ENCODE results near the gene CPSF4L. TPM values are rescaled to one million over a fixed set of nuclear protein-coding genes. Genes with fewer than 3 reads are reported as not detected.

CPSF4L gene
- total and polyA plus RNA-seq, 2 of the 13 experiments (the other 11 are each of a cell fraction or from before 2014, with no cell fraction given), result 0.73 to 1.6 TPM

DNA sequence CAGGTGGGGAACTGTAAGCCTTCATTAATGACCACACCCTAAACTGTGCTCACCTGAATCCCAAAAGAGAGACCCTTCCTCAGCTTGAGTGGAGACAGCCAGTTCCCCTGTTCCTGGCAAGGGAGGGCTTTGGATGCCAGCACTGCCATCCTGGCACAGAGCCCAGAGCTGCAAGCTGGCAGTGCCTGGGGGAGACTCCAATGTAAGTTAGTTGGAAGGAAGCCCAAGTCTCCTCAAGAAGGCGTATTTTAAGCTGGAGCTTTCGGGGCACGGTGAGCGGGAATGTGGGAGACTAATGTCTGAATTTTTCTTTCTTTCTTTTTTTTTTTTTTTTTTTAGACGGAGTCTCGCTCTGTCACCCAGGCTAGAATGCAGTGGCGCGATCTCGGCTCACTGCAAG is 45.5 kb upstream of the CPSF4L start:
- no peak for DNase-seq (ENCODE audit: low spot score)
- FAIRE-seq, result no peak
- Histone ChIP-seq H3K79me2 (ENCODE audit: insufficient read depth, low read length) (peaks cover 77% of the 10 kb centered on the region), H3K27ac (ENCODE audit: extremely low read length, insufficient read depth, low read length) (no peak overlapping the region), H3K4me1 (ENCODE audit: insufficient read depth, low read length) (peaks cover 66% of the 10 kb centered on the region), H3K4me2 (ENCODE audit: low read depth, low read length) (peak overlapping the region; percentile 14; the same call in 1 of the 2 replicates), H3K27me3 (ENCODE audit: control insufficient read depth in 1 of 2, insufficient read depth in 2 of 2, low read length in 2 of 2) (no peaks in the 10 kb centered on the region; a peak in 1 of 5 replicates), H2AFZ (ENCODE audit: low read length) (no peak overlapping the region), H4K20me1 (ENCODE audit: insufficient read depth, low read length) (peaks cover 43% of the 10 kb centered on the region), H3K9ac (ENCODE audit: insufficient read depth, low read depth, low read length) (no peak overlapping the region), H3K4me3 (replicated peaks in 1 of 3; ENCODE audit: insufficient read depth in 1 of 3, low read depth in 2 of 3, low read length in 3 of 3) (no peak overlapping the region), H3K9me3 (ENCODE audit: low read length) (no peaks in the 10 kb centered on the region), H3K36me3 (replicated peaks in 1 of 2; ENCODE audit: control insufficient read depth in 1 of 2, insufficient read depth in 2 of 2, low read length in 2 of 2) (peaks cover 5 to 10% of the 10 kb centered on the region in 2 experiments; a peak in 3 of 5 replicates)
- POLR2A ChIA-PET, result interaction anchor here (1.9 to 8.2 kb wide), 3 partner anchors 10 to 45 kb away, joined by 10 to 204 read pairs (median 77); partner anchors contain the start of gene CPSF4L
- no TSS peak for BruUV-seq (replicated peaks)
- ATAC-seq, result no peak
- no peak for TF ChIP-seq ZKSCAN8 (CRISPR knock-in tag; IDR thresholded peaks at IDR 0.05; ENCODE audit: borderline replicate concordance)
- TF ChIP-seq IRX3 (CRISPR knock-in tag; IDR thresholded peaks at IDR 0.05; ENCODE audit: borderline replicate concordance, low read depth), result no peak
- 0 out of 2 replicates have a peak, but pooled peaks have one; percentile 54 for TF ChIP-seq HNRNPL (IDR thresholded peaks at IDR 0.05; ENCODE audit: low read depth, low read length)
- no peak for TF ChIP-seq NONO (IDR thresholded peaks at IDR 0.05)
- no peak for TF ChIP-seq NONO (CRISPR knock-in tag; conservative IDR thresholded peaks at IDR 0.05)
- 0 out of 2 replicates have a peak, but pooled peaks have one; percentile 14 for TF ChIP-seq ZNF510 (CRISPR knock-in tag; IDR thresholded peaks at IDR 0.05; ENCODE audit: low read depth)
- in situ Hi-C loops (cut with HindIII; ENCODE audit: extremely low pct_ligation_motif_present, low pct_unique_long_range_greater_than_20kb) (no loop called here), intact Hi-C loops (cut with micrococcal nuclease; ENCODE audit: unreplicated experiment) (no loop called here)
- CTCF ChIA-PET (ENCODE audit: low intra/inter-chr PET ratio, low total read pairs), result no interaction called here
- WGBS (ENCODE audit: low lambda C conversion rate), result 96% methylated on average over 9 of the region's 9 CpGs

DNA sequence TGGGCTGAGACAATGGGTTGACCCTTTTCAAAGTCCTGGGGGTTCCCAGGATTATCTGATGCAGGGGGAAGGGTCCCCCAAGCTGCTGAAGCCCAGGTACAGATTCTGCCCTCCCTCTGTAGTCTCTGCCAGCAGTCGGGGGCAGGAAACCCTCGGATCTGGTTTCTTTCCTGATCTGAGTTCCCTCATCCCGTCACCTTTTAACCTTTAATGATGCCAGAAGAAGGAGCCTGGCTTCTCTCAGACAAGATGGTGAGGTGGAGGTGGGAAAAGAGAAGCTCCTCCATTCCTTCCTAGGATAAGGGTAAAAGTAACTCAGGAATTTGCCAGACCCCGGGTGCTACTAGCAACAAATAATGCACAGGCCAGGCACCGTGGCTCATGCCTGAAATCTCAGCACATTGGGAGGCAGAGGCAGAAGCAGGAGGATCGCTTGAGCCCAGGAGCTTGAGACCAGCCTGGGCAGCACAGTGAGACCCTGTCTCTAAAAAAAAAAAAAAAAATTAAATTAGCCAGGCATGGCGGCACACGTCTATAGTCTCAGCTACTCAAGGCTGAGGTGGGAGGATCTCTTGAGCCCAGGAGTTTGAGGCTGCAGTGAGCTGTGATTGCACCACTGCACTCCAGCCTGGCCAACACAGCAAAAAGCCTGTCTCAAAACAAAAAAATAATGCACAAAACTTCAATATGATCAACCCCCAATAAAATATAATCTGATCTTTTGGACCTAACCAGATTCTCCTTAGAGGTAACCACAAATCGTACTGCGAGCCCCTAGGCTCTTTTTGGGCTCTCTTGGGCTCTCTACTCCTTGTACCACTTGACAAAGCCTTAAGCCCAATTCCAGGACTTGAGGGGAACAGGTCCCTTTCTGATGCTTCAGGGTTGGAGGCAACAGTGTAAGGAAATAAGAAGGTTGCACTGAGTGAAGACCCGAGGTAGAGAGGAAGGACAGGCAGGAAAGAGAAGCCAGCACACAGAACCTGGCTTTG is 44.5 kb upstream of the CPSF4L start:
- TF ChIP-seq ZNF121 (CRISPR knock-in tag; IDR thresholded peaks at IDR 0.05) (peak; percentile 61; the same call in 1 of the 2 replicates), SATB2 (CRISPR knock-in tag; IDR thresholded peaks at IDR 0.05) (no peak)
- FAIRE-seq, result no peak
- no peak overlapping the region for H3K9ac ChIP-seq (ENCODE audit: insufficient read depth, low read depth, low read length)

More for the DNA sequence above, 44.5 kb upstream of the CPSF4L start:
- ChIA-PET POLR2A (interaction anchor here (6.1 to 8.2 kb wide), 2 partner anchors 9 to 44 kb away, joined by 77 to 204 read pairs; partner anchors contain the start of gene CPSF4L), CTCF (ENCODE audit: low intra/inter-chr PET ratio, low total read pairs) (no interaction called here)
- H3K27ac ChIP-seq (ENCODE audit: extremely low read length, insufficient read depth, low read length), result no peak overlapping the region
- in situ Hi-C loops (cut with HindIII; ENCODE audit: extremely low pct_ligation_motif_present, low pct_unique_long_range_greater_than_20kb) (no loop called here), intact Hi-C loops (cut with micrococcal nuclease; ENCODE audit: unreplicated experiment) (no loop called here)
- ATAC-seq (no peak), DNase-seq (ENCODE audit: low spot score) (no peak)
- no peak overlapping the region for H3K4me3 ChIP-seq (replicated peaks in 1 of 3; ENCODE audit: insufficient read depth in 1 of 3, low read depth in 2 of 3, low read length in 3 of 3)
- H3K4me2 ChIP-seq (ENCODE audit: low read depth, low read length), result peak overlapping the region; percentile 21; the same call in 1 of the 2 replicates
- WGBS (ENCODE audit: low lambda C conversion rate), result 90% methylated on average over 11 of the region's 11 CpGs
- BruUV-seq (replicated peaks), result no TSS peak
- peaks cover 75% of the 10 kb centered on the region for H3K4me1 ChIP-seq (ENCODE audit: insufficient read depth, low read length)
- peaks cover 5 to 10% of the 10 kb centered on the region in 2 experiments; a peak in 3 of 5 replicates for H3K36me3 ChIP-seq (replicated peaks in 1 of 2; ENCODE audit: control insufficient read depth in 1 of 2, insufficient read depth in 2 of 2, low read length in 2 of 2)
- H3K27me3 ChIP-seq (ENCODE audit: control insufficient read depth in 1 of 2, insufficient read depth in 2 of 2, low read length in 2 of 2), result no peaks in the 10 kb centered on the region; a peak in 1 of 5 replicates
- peaks cover 48% of the 10 kb centered on the region for H4K20me1 ChIP-seq (ENCODE audit: insufficient read depth, low read length)
- no peak overlapping the region for H2AFZ ChIP-seq (ENCODE audit: low read length)
- no peaks in the 10 kb centered on the region for H3K9me3 ChIP-seq (ENCODE audit: low read length)
- H3K79me2 ChIP-seq (ENCODE audit: insufficient read depth, low read length), result peaks cover 85% of the 10 kb centered on the region

All from HepG2 (cell line).